Upper lobe of left lung (tissue), 6 donors: ENCODE results near the gene UBAC1. TPM values are rescaled to one million over a fixed set of nuclear protein-coding genes. Genes with fewer than 3 reads are reported as not detected.
"Not testable (repeated sequence)": the region's sequence is repeated elsewhere in the genome, so short reads cannot be mapped to it uniquely, and the experiment has no call there.

Experiments
- ATAC-seq, 2 donors: fragments of 200-7000 bp; cut with Tn5 transposase; one replicate each; pipeline ENCODE4 v1.9.1; 2022; ENCODE audit warnings: mild to moderate bottlenecking in 2 of 2, moderate library complexity in 2 of 2; ENCODE audit not compliant: low FRiP score in 2 of 2
- DNase-seq, 2 donors: peaks; one replicate each; pipeline ENCODE4 v3.0.0-alpha.2; 2019 to 2020
- H3K27ac ChIP-seq, 4 donors: fragments of 200-600 bp; sonication (generic); one replicate each; pipeline ENCODE4 v1.5.1; 2016 to 2019
- H3K27me3 ChIP-seq, 4 donors: fragments of 200-600 bp; sonication (generic); one replicate each; pipeline ENCODE4 v1.5.1; 2017 to 2019
- H3K36me3 ChIP-seq, 4 donors: fragments of 200-600 bp; sonication (generic); one replicate each; pipeline ENCODE4 v1.5.1; 2016 to 2019
- H3K4me1 ChIP-seq, 4 donors: fragments of 200-600 bp; sonication (generic); one replicate each; pipeline ENCODE4 v1.5.1; 2018 to 2019
- H3K4me3 ChIP-seq, 4 donors: fragments of 200-600 bp; sonication (generic); one replicate each; pipeline ENCODE4 v1.5.1; 2017 to 2019; ENCODE audit warnings: mild to moderate bottlenecking in 2 of 4, moderate library complexity in 1 of 4
- H3K9me3 ChIP-seq, 4 donors: fragments of 200-600 bp; sonication (generic); one replicate each; pipeline ENCODE4 v1.5.1; 2018 to 2019
- CTCF ChIP-seq, 6 experiments: fragments of 450-650 bp in 4 of 6; fragments of 200-600 bp in 2 of 6; sonication (generic) in 2 of 6; IDR thresholded peaks; one replicate each; pipeline ENCODE4 v1.5.1; 2016 to 2019; ENCODE audit warnings: antibody characterized with exemption in 6 of 6
- EP300 ChIP-seq, 4 donors: sonication (generic); formaldehyde crosslinking; IDR thresholded peaks; one replicate each; pipeline ENCODE4 v1.5.1; 2017; ENCODE audit warnings: antibody characterized with exemption in 4 of 4, control low read depth in 2 of 4
- POLR2A ChIP-seq, 4 donors: fragments of 450-650 bp; IDR thresholded peaks; one replicate each; pipeline ENCODE4 v1.5.1; 2016 to 2017; ENCODE audit warnings: antibody characterized with exemption in 4 of 4, mild to moderate bottlenecking in 2 of 4
- POLR2AphosphoS5 ChIP-seq, 2 donors: sonication (generic); formaldehyde crosslinking; IDR thresholded peaks; one replicate each; pipeline ENCODE4 v1.5.1; 2017; ENCODE audit warnings: antibody characterized with exemption in 2 of 2
- WGBS, 2 donors: methylation state at CpG; one replicate each; pipeline ENCODE4 v1.1.5; 2017 to 2018; 5-methylcytosine and 5-hydroxymethylcytosine counted together
- total RNA-seq, 6 donors: library from RNA; depleted of rRNA in 4 of 6; stranded (reverse); fragments of >200 nt in 4 of 6; gene quantifications; one replicate each; pipeline versions ENCODE4 v1.1.0 to v1.2.1, GENCODE V29; 2016 to 2021
- donor health status: DM: no; HTN: no; CAD: no; lungs with moderate emphysema.
- donor health status: DM: no; HTN: yes; CAD: no; lungs with severe emphysema.

UBAC1 gene
- total RNA-seq, 6 donors from 2014 or later: 38.0 to 72.3 (median 49.3) TPM

GRCh38 chr9:135948968-135949367, 12.2 kb downstream of the UBAC1 start:
- Histone ChIP-seq H3K27me3 (no peaks in the 10 kb centered on the region), H3K4me3 (no peak overlapping the region), H3K27ac (no peak overlapping the region), H3K4me1 (no peaks in the 10 kb centered on the region), H3K9me3 (no peaks in the 10 kb centered on the region), H3K36me3 (peaks cover 15 to 90% (median 72%) of the 10 kb centered on the region in 4 donors)
- WGBS, 2 donors: 88 to 90% methylated on average over 4 of the region's 4 CpGs
- ATAC-seq (no peak), DNase-seq (no peak)
- no peak for TF ChIP-seq EP300 (IDR thresholded peaks at IDR 0.05)
- TF ChIP-seq CTCF (IDR thresholded peaks at IDR 0.05): no peak
- no peak for TF ChIP-seq POLR2AphosphoS5 (IDR thresholded peaks at IDR 0.05)
- no peak for TF ChIP-seq POLR2A (IDR thresholded peaks at IDR 0.05)

DNA sequence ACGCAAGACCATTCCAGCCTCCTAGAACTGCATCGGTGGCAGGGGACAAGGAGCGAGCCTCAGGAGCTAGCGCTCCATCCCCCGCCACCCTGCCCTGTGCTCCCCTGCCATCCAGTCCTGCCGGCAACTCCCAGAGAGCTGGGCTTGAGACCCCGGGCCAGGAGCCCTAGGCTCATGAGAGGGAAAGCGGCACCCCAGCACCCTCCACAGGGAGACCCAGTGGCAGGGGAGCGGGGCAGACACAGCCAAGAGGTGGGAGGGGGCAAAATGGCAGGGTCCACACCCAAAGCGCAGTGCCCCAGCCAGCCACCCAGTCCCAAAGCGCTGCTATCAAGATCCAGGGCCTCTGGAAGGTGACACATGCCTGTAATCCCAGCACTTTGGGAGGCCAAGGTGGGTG, 12.7 kb downstream of the UBAC1 start:
- Histone ChIP-seq H3K4me3 (no peak overlapping the region), H3K9me3 (no peaks in the 10 kb centered on the region), H3K27ac (no peak overlapping the region), H3K27me3 (no peaks in the 10 kb centered on the region), H3K4me1 (no peaks in the 10 kb centered on the region), H3K36me3 (peaks cover 15 to 92% (median 75%) of the 10 kb centered on the region in 4 donors)
- 80 to 98% methylated on average over 10 of the region's 11 CpGs for WGBS, 2 donors
- no peak for DNase-seq
- TF ChIP-seq EP300 (IDR thresholded peaks at IDR 0.05): no peak
- TF ChIP-seq POLR2AphosphoS5 (IDR thresholded peaks at IDR 0.05): no peak
- TF ChIP-seq POLR2A (IDR thresholded peaks at IDR 0.05): no peak
- TF ChIP-seq CTCF (IDR thresholded peaks at IDR 0.05): no peak
- ATAC-seq: no peak

- Histone ChIP-seq H3K27me3 (no peaks in the 10 kb centered on the region), H3K36me3 (peaks cover 15 to 92% (median 70%) of the 10 kb centered on the region in 4 donors), H3K4me3 (no peak overlapping the region), H3K4me1 (no peaks in the 10 kb centered on the region), H3K9me3 (no peaks in the 10 kb centered on the region), H3K27ac (no peak overlapping the region)
- 95 to 96% methylated on average over 18 of the region's 18 CpGs for WGBS, 2 donors
- ATAC-seq (no peak), DNase-seq (no peak)
- TF ChIP-seq EP300 (IDR thresholded peaks at IDR 0.05) (no peak), POLR2AphosphoS5 (IDR thresholded peaks at IDR 0.05) (no peak), POLR2A (IDR thresholded peaks at IDR 0.05) (no peak), CTCF (IDR thresholded peaks at IDR 0.05) (no peak)
These were observed 13.6 kb downstream of the UBAC1 start for GRCh38 chr9:135947582-135947981.

DNA sequence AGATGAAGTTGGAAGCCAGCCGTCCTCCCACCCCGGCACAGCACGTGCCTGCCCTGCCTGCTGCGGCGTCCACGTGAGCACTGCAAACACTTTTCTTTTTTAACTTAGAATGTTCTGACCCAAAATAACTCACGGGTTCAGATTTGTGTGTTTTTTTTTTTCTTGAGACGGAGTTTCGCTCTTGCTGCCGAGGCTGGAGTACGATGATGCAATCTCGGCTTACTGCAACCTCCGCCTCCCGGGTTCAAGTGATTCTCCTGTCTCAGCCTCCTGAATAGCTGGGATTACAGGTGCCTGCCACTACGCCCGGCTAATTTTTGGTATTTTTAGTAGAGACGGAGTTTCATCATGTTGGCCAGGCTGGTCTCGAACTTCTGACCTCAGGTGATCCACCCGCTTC, 14.1 kb downstream of the UBAC1 start:
- ATAC-seq: not testable (repeated sequence)

DNA sequence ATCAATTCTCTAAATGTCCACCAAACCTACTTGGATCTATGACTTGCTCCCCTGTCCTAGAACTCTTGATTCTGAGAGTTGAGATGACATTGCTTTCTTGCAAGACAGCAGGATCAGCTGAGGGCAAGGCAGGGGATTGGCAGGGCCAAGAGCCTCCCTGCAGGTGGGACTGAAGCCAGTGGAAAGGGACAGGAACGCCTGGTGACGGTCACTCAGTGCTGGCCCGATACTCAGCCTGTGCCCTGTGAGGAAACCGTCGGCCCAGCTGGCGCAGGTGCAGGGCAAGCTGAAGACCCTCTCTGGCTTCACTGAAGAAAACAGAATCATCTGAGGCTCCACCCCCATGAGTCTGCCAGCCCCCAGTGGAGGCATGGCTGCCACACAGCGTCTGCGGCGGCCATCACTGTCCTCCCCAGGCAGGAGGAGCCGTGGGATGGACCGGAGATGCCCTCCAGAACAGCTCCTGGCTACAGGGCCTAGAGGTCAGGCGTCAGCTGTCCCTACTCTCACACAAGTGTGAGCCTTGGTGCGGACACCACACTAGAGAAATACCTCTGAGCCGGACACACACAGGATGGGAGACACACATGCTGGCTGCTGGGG, 14.7 kb downstream of the UBAC1 start:
- Histone ChIP-seq H3K4me1 (peaks cover 0 to 4% (median 0%) of the 10 kb centered on the region in 4 donors), H3K27ac (no peak overlapping the region), H3K27me3 (no peaks in the 10 kb centered on the region), H3K9me3 (no peaks in the 10 kb centered on the region), H3K4me3 (no peak overlapping the region), H3K36me3 (peaks cover 15 to 84% (median 67%) of the 10 kb centered on the region in 4 donors)
- no peak for ATAC-seq
- TF ChIP-seq POLR2AphosphoS5 (IDR thresholded peaks at IDR 0.05) (no peak), POLR2A (IDR thresholded peaks at IDR 0.05) (no peak), CTCF (IDR thresholded peaks at IDR 0.05) (no peak), EP300 (IDR thresholded peaks at IDR 0.05) (no peak)
- DNase-seq: no peak
- 95 to 99% methylated on average over 7 to 14 of the region's 14 CpGs for WGBS, 2 donors

More for the DNA sequence above, 14.1 kb downstream of the UBAC1 start:
- H3K4me1 ChIP-seq, H3K27me3 ChIP-seq, H3K4me3 ChIP-seq, DNase-seq, H3K9me3 ChIP-seq, H3K27ac ChIP-seq: not testable (repeated sequence)
- WGBS, 2 donors: 93 to 97% methylated on average over 19 of the region's 19 CpGs
- H3K36me3 ChIP-seq: peaks cover 15 to 87% (median 67%) of the 10 kb centered on the region in 4 donors
